GM10266 (cell line): ENCODE results near the gene HEYL.

Experiments used
- DNase-seq: peaks from one replicate; pipeline ENCODE4 v3.0.0; 2012; ENCODE audit errors: extremely low spot score
- TF ChIP-seq, protein P1 (sequence below): IDR thresholded peaks from 2 replicates; pipeline ENCODE4 v1.5.1; 2012; ENCODE audit warnings: mild to moderate bottlenecking, low read depth; ENCODE audit not compliant: control insufficient read depth, insufficient read depth; ENCODE audit errors: missing control alignments

HEYL gene

DNA sequence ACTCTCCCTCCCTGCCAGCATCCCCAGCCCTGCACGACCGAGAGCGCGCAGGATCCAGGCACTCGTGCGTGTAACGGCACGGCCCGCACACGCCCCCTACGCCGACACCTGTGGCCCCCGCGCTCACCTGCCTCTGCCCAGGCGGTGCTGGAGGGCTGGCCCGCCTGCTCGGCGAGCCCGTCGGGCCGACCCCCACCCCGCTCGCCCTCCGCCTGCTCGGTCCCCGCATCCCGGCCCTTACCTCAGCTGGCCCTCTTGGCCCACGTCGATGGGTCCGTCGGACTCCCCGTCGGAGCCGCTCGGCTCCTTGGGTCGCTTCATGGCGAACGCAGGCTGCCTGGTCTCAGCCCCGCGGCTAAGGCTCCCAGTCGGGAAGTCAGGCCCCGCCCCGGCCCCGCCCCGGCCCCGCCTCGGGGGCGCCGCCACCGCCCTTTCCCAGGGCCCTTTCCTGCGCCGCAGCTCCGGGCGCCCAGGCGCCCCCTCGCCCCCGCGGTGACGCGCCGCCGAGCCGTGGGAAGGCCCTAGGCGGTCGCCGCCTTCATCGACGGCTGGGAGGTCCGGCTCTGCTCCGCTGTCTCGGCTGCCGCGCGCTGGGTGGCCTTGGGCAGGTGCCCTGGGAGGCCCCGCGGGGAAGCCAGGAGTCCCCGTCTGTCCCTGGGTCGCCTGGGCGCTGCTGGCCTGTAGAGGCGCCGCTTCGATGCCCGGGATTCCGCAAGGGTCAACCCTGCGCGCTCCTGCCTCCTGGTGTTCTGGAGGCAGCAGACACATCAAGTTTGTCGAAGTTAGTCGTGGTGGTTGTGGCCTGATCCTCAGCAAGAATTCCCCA is at the start of gene HEYL:
Gene HEYL, minus strand, starts transcription at position 339 of the 826 bp plus-strand sequence. Its CDS starts 18 bp downstream, at position 321.
- TF ChIP-seq, protein P1, sequence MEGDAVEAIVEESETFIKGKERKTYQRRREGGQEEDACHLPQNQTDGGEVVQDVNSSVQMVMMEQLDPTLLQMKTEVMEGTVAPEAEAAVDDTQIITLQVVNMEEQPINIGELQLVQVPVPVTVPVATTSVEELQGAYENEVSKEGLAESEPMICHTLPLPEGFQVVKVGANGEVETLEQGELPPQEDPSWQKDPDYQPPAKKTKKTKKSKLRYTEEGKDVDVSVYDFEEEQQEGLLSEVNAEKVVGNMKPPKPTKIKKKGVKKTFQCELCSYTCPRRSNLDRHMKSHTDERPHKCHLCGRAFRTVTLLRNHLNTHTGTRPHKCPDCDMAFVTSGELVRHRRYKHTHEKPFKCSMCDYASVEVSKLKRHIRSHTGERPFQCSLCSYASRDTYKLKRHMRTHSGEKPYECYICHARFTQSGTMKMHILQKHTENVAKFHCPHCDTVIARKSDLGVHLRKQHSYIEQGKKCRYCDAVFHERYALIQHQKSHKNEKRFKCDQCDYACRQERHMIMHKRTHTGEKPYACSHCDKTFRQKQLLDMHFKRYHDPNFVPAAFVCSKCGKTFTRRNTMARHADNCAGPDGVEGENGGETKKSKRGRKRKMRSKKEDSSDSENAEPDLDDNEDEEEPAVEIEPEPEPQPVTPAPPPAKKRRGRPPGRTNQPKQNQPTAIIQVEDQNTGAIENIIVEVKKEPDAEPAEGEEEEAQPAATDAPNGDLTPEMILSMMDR, result peak; percentile 22
- DNase-seq, result peak; percentile 82

DNA sequence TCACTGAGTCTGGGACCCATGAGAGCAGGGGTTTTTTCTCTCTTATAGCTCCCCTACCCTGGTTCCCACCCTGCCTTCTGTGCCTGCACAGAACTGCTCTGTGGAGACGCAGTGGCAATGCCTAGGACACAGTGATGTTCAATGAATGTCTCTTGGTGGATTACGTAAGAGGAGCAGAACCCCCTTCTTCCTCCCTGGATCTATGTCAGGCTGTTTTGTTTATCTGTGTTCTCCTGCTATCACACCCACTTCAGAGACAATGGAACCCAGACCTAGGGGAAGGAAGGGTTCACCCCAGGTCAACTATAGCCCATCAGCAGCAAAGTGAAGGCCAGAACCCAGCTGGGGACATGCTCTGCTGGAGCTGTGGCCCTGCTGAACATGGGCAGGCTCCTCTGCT is 49.8 kb upstream of the HEYL start:
- DNase-seq, result no peak
- TF ChIP-seq, protein P1, result no peak

DNA sequence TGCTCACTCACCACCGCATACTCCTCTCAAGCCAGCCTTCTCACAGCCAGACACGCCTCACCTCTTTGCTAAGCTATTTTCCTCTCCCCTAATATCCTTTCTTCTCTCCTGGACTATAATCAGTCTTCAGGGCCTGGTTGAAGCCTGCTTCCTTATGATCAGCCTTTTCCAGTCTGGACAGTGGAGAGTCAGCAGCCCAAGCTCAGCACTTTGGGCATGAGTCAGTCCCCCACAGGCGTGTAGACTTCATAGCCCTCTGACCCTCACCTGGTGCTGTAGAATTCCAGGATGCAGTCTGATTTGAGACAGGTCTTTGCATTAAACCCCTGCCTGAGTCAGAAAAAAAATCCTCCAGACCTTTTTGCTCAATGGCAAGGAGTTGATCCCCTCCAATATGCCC is 49.3 kb upstream of the HEYL start:
- no peak for DNase-seq
- TF ChIP-seq, protein P1, result no peak

DNA sequence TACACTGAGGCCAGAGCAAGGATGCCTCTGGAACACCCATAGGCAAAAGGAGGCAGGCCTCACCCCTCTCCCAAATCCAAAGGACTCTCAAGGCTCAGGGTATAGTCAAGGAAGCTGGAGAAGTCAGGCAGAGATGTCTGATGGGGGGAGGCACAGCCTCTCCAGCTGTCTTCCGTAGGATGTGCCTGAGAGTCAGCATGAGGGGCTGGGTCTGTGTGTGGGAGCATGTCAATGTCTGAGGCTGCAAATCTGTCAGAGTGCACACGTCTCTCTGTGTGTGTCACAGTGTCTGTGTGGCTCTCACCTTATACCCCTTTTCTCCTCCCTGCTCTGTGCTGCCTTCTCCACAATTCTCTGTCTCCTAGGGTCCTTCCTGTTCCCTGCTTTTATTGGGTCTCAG is 47.8 kb upstream of the HEYL start:
- TF ChIP-seq, protein P1, result no peak
- DNase-seq, result no peak

DNA sequence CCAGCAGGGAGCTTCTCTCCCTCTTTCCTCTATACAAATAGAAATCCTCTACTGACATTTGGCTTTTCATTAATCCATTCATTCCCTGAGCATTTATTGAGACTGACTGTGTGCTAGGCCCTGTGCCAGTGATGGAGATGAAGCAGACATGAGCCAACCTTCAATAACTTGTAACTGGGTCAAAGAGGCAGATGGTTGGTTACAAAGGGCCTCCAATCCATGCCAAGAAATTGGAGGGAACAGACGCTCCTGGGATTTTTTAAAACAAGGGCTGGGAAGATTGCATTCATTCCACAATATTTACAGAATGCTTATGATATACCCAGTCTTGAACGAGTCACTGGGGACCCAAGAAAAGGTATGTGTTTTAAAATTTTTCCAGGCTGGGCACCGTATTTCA is 45.6 kb upstream of the HEYL start:
- TF ChIP-seq, protein P1, result no peak
- DNase-seq, result no peak

DNA sequence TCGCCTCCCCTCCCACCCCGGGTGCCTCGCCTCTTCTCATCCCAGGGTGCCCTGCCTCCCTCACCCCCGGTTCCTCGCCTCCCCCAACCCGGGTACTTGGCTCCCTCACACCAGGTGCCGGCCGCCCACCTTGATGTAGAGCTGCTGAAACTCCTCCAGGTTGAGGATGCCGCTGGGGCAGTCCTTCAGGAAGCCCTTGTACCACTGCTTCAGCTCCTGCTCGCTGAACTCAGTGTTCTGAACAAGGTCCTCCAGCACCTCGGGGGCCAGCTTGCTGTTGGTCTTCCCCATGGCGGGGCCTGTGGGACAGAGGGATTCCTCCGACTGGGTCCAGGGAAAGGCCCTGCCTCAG is 44.8 kb upstream of the HEYL start:
- TF ChIP-seq, protein P1, result no peak
- no peak for DNase-seq

DNA sequence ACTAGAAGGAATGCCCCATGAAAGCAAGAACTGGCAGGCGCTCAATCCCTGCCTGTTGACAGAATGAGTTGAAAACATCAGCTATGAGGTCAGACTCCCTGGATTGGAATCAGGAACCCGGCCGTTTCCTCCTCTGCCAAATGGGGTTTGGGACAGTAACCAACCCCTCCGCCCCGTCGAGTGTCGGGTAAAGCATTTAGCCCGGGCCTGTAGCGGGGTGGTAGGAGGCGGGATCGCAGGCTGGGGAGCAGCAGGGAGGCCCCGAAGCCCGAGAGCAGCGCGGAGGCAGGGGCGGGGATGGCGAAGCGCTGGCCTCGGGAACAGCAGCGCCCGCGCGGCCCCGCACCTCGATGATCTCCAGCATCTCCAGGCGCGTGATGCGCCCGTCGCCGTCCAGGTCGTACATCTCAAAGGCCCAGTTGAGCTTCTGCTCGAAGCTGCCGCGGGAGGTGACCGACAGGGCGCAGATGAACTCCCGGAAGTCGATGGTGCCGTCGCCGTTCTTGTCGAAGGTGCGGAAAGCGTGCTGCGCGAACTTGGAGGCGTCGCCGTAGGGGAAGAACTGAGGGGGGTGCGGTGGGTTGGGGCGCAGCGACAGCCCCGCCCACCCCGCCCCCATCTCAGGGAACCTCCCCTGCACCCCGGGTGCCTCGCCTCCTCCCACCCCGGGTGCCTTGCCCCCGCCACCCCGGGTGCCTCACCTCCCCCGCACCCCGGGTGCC is 44.3 kb upstream of the HEYL start:
- TF ChIP-seq, protein P1, result no peak
- peak; percentile 15 for DNase-seq
